Activated CD8-positive, alpha-beta T cell treated with anti-CD3 and anti-CD28 coated beads, Interleukin-2, amount 10 ng/mL, durations not matched to agents 7 days and 5 days (primary cell): ENCODE measurements around the gene AKAP8. TPM values are rescaled to one million over a fixed set of nuclear protein-coding genes. Genes with fewer than 3 reads are reported as not detected.
"Not testable (repeated sequence)": the region's sequence is repeated elsewhere in the genome, so short reads cannot be mapped to it uniquely, and the experiment has no call there.

Experiments
- ATAC-seq: fragments of 150-1000 bp; cut with Tn5 transposase; one replicate; pipeline ENCODE4 v1.10.0; 2021; ENCODE audit warnings: moderate library complexity
- CTCF ChIA-PET: fragments of 350-600 bp; sonication (Branson Sonifier 250); formaldehyde crosslinking; loops from one replicate; lab custom pipeline; 2021; ENCODE audit warnings: antibody characterized with exemption; lab: Charles Lee
- POLR2A ChIA-PET: fragments of 350-600 bp; sonication (Branson Sonifier 250); formaldehyde crosslinking; loops from one replicate; lab custom pipeline; 2021; ENCODE audit warnings: antibody characterized with exemption; lab: Charles Lee
- DNase-seq: peaks from one replicate; pipeline ENCODE4 v3.0.0-alpha.2; 2020
- H3K27ac Mint-ChIP-seq: one replicate; pipeline ENCODE4 v1.8.0; 2021; ENCODE audit warnings: mild to moderate bottlenecking, mixed read lengths
- H3K27me3 Mint-ChIP-seq: one replicate; pipeline ENCODE4 v1.8.0; 2021; ENCODE audit warnings: low read depth, mixed read lengths
- H3K36me3 Mint-ChIP-seq: one replicate; pipeline ENCODE4 v1.8.0; 2021; ENCODE audit warnings: low read depth, mixed read lengths
- H3K4me1 Mint-ChIP-seq: one replicate; pipeline ENCODE4 v1.8.0; 2021; ENCODE audit warnings: low read depth, mixed read lengths
- H3K4me3 Mint-ChIP-seq: one replicate; pipeline ENCODE4 v1.8.0; 2021; ENCODE audit warnings: mild to moderate bottlenecking, mixed read lengths
- H3K9me3 Mint-ChIP-seq: one replicate; pipeline ENCODE4 v1.8.0; 2022; ENCODE audit warnings: mixed read lengths; ENCODE audit not compliant: insufficient read depth
- total RNA-seq, 2 experiments: library from RNA; stranded (reverse); gene quantifications; one replicate each; pipeline ENCODE4 v1.2.3, GENCODE V29; 2021

AKAP8 gene
- total RNA-seq, 2 experiments from 2014 or later: 47.4 to 48.0 TPM

- DNase-seq (no peak), ATAC-seq (no peak)
- Mint-ChIP-seq H3K27me3 (no peaks in the 10 kb centered on the region), H3K9me3 (no peaks in the 10 kb centered on the region), H3K4me3 (no peak overlapping the region), H3K27ac (no peak overlapping the region), H3K4me1 (peaks cover 8% of the 10 kb centered on the region), H3K36me3 (peaks cover 31% of the 10 kb centered on the region)
- POLR2A ChIA-PET: no interaction called here
- CTCF ChIA-PET: interaction anchor here (1.1 kb wide), 1 partner anchor 225 kb away, joined by 3 read pairs; no protein-coding TSS in a partner anchor
Observed at GRCh38 chr19:15402411-15403150, 23.0 kb upstream of the AKAP8 start.

- Mint-ChIP-seq H3K27ac (no peak overlapping the region), H3K4me1 (peaks cover 8% of the 10 kb centered on the region), H3K36me3 (peaks cover 39% of the 10 kb centered on the region), H3K4me3 (no peak overlapping the region), H3K27me3 (no peaks in the 10 kb centered on the region), H3K9me3 (no peaks in the 10 kb centered on the region)
- ATAC-seq: no peak
- ChIA-PET POLR2A (interaction anchor here (0.7 to 1.3 kb wide), 2 partner anchors 14 to 18 kb away, joined by 3 read pairs; partner anchors contain the start of gene AKAP8L), CTCF (interaction anchor here (1.1 kb wide), 1 partner anchor 224 kb away, joined by 3 read pairs; no protein-coding TSS in a partner anchor)
- no peak for DNase-seq
Observed at GRCh38 chr19:15401397-15401710, 21.8 kb upstream of the AKAP8 start.

GRCh38 chr19:15400521-15401396, 21.2 kb upstream of the AKAP8 start:
- no peak for DNase-seq
- peaks cover 9% of the 10 kb centered on the region for H3K4me1 Mint-ChIP-seq
- ChIA-PET CTCF (no interaction called here), POLR2A (interaction anchor here (1.3 kb wide), 1 partner anchor 18 kb away, joined by 3 read pairs; the partner anchor contains the start of gene AKAP8L)
- H3K27me3 Mint-ChIP-seq: no peaks in the 10 kb centered on the region
- H3K27ac Mint-ChIP-seq: no peak overlapping the region
- H3K4me3 Mint-ChIP-seq: no peak overlapping the region
- no peaks in the 10 kb centered on the region for H3K9me3 Mint-ChIP-seq
- H3K36me3 Mint-ChIP-seq: peaks cover 42% of the 10 kb centered on the region
- ATAC-seq: no peak

- CTCF ChIA-PET: no interaction called here
- H3K27ac Mint-ChIP-seq: no peak overlapping the region
Observed at GRCh38 chr19:15399635-15400034, 20.0 kb upstream of the AKAP8 start.

GRCh38 chr19:15399234-15399515, 19.6 kb upstream of the AKAP8 start:
- no peak overlapping the region for H3K27ac Mint-ChIP-seq
- peaks cover 46% of the 10 kb centered on the region for H3K36me3 Mint-ChIP-seq
- ChIA-PET POLR2A (no interaction called here), CTCF (no interaction called here)
- H3K27me3 Mint-ChIP-seq: no peaks in the 10 kb centered on the region
- H3K9me3 Mint-ChIP-seq: no peaks in the 10 kb centered on the region
- ATAC-seq: no peak
- H3K4me3 Mint-ChIP-seq: no peak overlapping the region
- peaks cover 2% of the 10 kb centered on the region for H3K4me1 Mint-ChIP-seq
- no peak for DNase-seq

More at GRCh38 chr19:15399635-15400034, 20.0 kb upstream of the AKAP8 start:
- Mint-ChIP-seq H3K36me3 (peaks cover 47% of the 10 kb centered on the region), H3K4me3 (no peak overlapping the region), H3K9me3 (no peaks in the 10 kb centered on the region), H3K4me1 (peaks cover 5% of the 10 kb centered on the region), H3K27me3 (no peaks in the 10 kb centered on the region)
- POLR2A ChIA-PET: no interaction called here
- DNase-seq: no peak
- no peak for ATAC-seq

- peaks cover 2% of the 10 kb centered on the region for H3K4me1 Mint-ChIP-seq
- POLR2A ChIA-PET: no interaction called here
- DNase-seq: no peak
- H3K36me3 Mint-ChIP-seq: peaks cover 51% of the 10 kb centered on the region
- no peak overlapping the region for H3K27ac Mint-ChIP-seq
- CTCF ChIA-PET: no interaction called here
- no peak overlapping the region for H3K4me3 Mint-ChIP-seq
- no peaks in the 10 kb centered on the region for H3K9me3 Mint-ChIP-seq
- ATAC-seq: no peak
- no peaks in the 10 kb centered on the region for H3K27me3 Mint-ChIP-seq
Observed at GRCh38 chr19:15398501-15399233, 19.1 kb upstream of the AKAP8 start.

GRCh38 chr19:15397782-15398181, 18.2 kb upstream of the AKAP8 start:
- ATAC-seq: no peak
- no peaks in the 10 kb centered on the region for H3K9me3 Mint-ChIP-seq
- ChIA-PET POLR2A (no interaction called here), CTCF (no interaction called here)
- H3K36me3 Mint-ChIP-seq: peaks cover 57% of the 10 kb centered on the region
- H3K27me3 Mint-ChIP-seq: no peaks in the 10 kb centered on the region
- H3K27ac Mint-ChIP-seq: no peak overlapping the region
- peaks cover 2% of the 10 kb centered on the region for H3K4me1 Mint-ChIP-seq
- DNase-seq: no peak
- no peak overlapping the region for H3K4me3 Mint-ChIP-seq

- H3K4me1 Mint-ChIP-seq: peaks cover 2% of the 10 kb centered on the region
- DNase-seq (no peak), ATAC-seq (no peak)
- no peaks in the 10 kb centered on the region for H3K27me3 Mint-ChIP-seq
- H3K36me3 Mint-ChIP-seq: peaks cover 57% of the 10 kb centered on the region
- H3K4me3 Mint-ChIP-seq: no peak overlapping the region
- H3K9me3 Mint-ChIP-seq: no peaks in the 10 kb centered on the region
- POLR2A ChIA-PET: no interaction called here
- H3K27ac Mint-ChIP-seq: no peak overlapping the region
- CTCF ChIA-PET: interaction anchor here (0.8 to 0.9 kb wide), 2 partner anchors 18 to 159 kb away, joined by 3 read pairs; partner anchors contain the start of gene AKAP8
Observed at GRCh38 chr19:15397236-15397635, 17.6 kb upstream of the AKAP8 start.

GRCh38 chr19:15396436-15396835, 16.8 kb upstream of the AKAP8 start:
- Mint-ChIP-seq H3K4me3 (no peak overlapping the region), H3K27me3 (no peaks in the 10 kb centered on the region), H3K36me3 (peaks cover 60% of the 10 kb centered on the region), H3K27ac (no peak overlapping the region), H3K9me3 (no peaks in the 10 kb centered on the region), H3K4me1 (peaks cover 2% of the 10 kb centered on the region)
- DNase-seq (no peak), ATAC-seq (no peak)
- ChIA-PET CTCF (interaction anchor here (0.8 to 0.9 kb wide), 2 partner anchors 17 to 159 kb away, joined by 3 read pairs; partner anchors contain the start of gene AKAP8), POLR2A (no interaction called here)

GRCh38 chr19:15395251-15395650, 15.7 kb upstream of the AKAP8 start:
- ChIA-PET CTCF (interaction anchor here (1.5 kb wide), 1 partner anchor 24 kb away, joined by 8 read pairs; the partner anchor contains the start of gene AKAP8L), POLR2A (interaction anchor here (1.3 to 1.5 kb wide), 2 partner anchors 16 to 24 kb away, joined by 3 read pairs; partner anchors contain the start of genes AKAP8 and AKAP8L)
- not testable (repeated sequence) for H3K27me3 Mint-ChIP-seq

GRCh38 chr19:15394426-15394825, 14.8 kb upstream of the AKAP8 start:
- POLR2A ChIA-PET: interaction anchor here (0.6 to 1.5 kb wide), 2 partner anchors 8 to 25 kb away, joined by 3 to 6 read pairs; partner anchors contain the start of gene AKAP8L
- H3K9me3 Mint-ChIP-seq: no peaks in the 10 kb centered on the region
- DNase-seq (no peak), ATAC-seq (no peak)
- no peak overlapping the region for H3K4me3 Mint-ChIP-seq
- peaks cover 2% of the 10 kb centered on the region for H3K4me1 Mint-ChIP-seq
- H3K27ac Mint-ChIP-seq: no peak overlapping the region
- H3K36me3 Mint-ChIP-seq: peaks cover 60% of the 10 kb centered on the region
- CTCF ChIA-PET: interaction anchor here (1.2 to 1.5 kb wide), 2 partner anchors 10 to 25 kb away, joined by 4 to 8 read pairs; partner anchors contain the start of gene AKAP8L
- no peaks in the 10 kb centered on the region for H3K27me3 Mint-ChIP-seq

More at GRCh38 chr19:15395251-15395650, 15.7 kb upstream of the AKAP8 start:
- not testable (repeated sequence) for H3K4me3 Mint-ChIP-seq, H3K9me3 Mint-ChIP-seq, ATAC-seq, H3K27ac Mint-ChIP-seq, H3K4me1 Mint-ChIP-seq, DNase-seq
- H3K36me3 Mint-ChIP-seq: peaks cover 60% of the 10 kb centered on the region
